ENCODE measurements around the gene SLC25A41. TPM values are rescaled to one million over a fixed set of nuclear protein-coding genes. Genes with fewer than 3 reads are reported as not detected.

Gene SLC25A41
- total and polyA plus RNA-seq, 2 donors (not counting 1 experiment from before 2014, with no cell fraction given), result 0.30 to 0.48 TPM

- no peak for ATAC-seq (ENCODE audit: low read depth)
- no peak for DNase-seq
- peaks cover 15 to 16% of the 10 kb centered on the region in 2 donors for H3K4me1 ChIP-seq (ENCODE audit: control insufficient read depth in 2 of 2, insufficient read depth in 2 of 2, low read length in 2 of 2)
- intact Hi-C loops (cut with micrococcal nuclease), result no loop called here
- no peaks in the 10 kb centered on the region for H4K20me1 ChIP-seq (ENCODE audit: control insufficient read depth, insufficient read depth, low read length, poor library complexity, severe bottlenecking)
- Mint-ChIP-seq H3K9me3 (ENCODE audit: insufficient read depth) (no peaks in the 10 kb centered on the region), H3K27ac (peak overlapping the region; percentile 46), H3K4me1 (peaks cover 26% of the 10 kb centered on the region), H3K27me3 (no peaks in the 10 kb centered on the region), H3K4me3 (peak overlapping the region; percentile 66)
- H3K4me2 ChIP-seq (replicated peaks; ENCODE audit: low read depth, low read length, poor library complexity, severe bottlenecking), result no peak overlapping the region
- no peak overlapping the region for H3K9ac ChIP-seq (ENCODE audit: low read length)
- ChIA-PET CTCF (interaction anchor here (0.8 kb wide), 1 partner anchor 22 kb away, joined by 3 read pairs; no protein-coding TSS in a partner anchor), POLR2A (interaction anchor here (0.7 kb wide), 1 partner anchor 1970 kb away, joined by 3 read pairs; no protein-coding TSS in a partner anchor)
- H3K27me3 ChIP-seq (replicated peaks in 1 of 4; ENCODE audit: control extremely low read depth in 1 of 4, control insufficient read depth in 3 of 4, insufficient read depth in 4 of 4, low read length in 3 of 4), result no peaks in the 10 kb centered on the region
- no peak overlapping the region for H3K4me3 ChIP-seq (ENCODE audit: control extremely low read depth in 1 of 5, extremely low read depth in 1 of 5, insufficient read depth in 1 of 5, low read depth in 2 of 5, low read length in 4 of 5)
- WGBS (ENCODE audit: insufficient coverage), result 100% methylated on average over 3 of the region's 3 CpGs
- H3K36me3 ChIP-seq (replicated peaks in 1 of 2; ENCODE audit: control extremely low read depth in 1 of 2, control insufficient read depth in 1 of 2, extremely low read depth in 1 of 2, insufficient read depth in 2 of 2, low read length in 1 of 2), result peaks cover 1 to 2% of the 10 kb centered on the region in 2 experiments
- H3K27ac ChIP-seq (ENCODE audit: low read length in 2 of 2), result no peak overlapping the region
- no peak overlapping the region for H2AFZ ChIP-seq (ENCODE audit: insufficient read depth, low read depth, low read length, poor library complexity, severe bottlenecking)
- H3K79me2 ChIP-seq (ENCODE audit: control insufficient read depth, insufficient read depth, low read length), result peaks cover 16% of the 10 kb centered on the region
- TF ChIP-seq CTCF (IDR thresholded peaks at IDR 0.05), result no peak
- no peak for TF ChIP-seq EZH2 (IDR thresholded peaks at IDR 0.05; ENCODE audit: borderline replicate concordance, insufficient read depth, low read depth, low read length, poor library complexity, severe bottlenecking)
- no peaks in the 10 kb centered on the region for H3K9me3 ChIP-seq (ENCODE audit: control extremely low read depth in 1 of 3, control insufficient read depth in 2 of 3, insufficient read depth in 1 of 3, low read length in 2 of 3)
Observed at GRCh38 chr19:6394831-6395230, 38.7 kb downstream of the SLC25A41 start.

- ATAC-seq (ENCODE audit: low read depth), result no peak
- intact Hi-C loops (cut with micrococcal nuclease), result loop anchor here (1.0 kb wide), 5 partner anchors 21 to 195 kb away; partner anchors contain the start of gene CLPP
- H3K9me3 Mint-ChIP-seq (ENCODE audit: insufficient read depth), result no peaks in the 10 kb centered on the region
- DNase-seq, result no peak
- Histone ChIP-seq H2AFZ (ENCODE audit: insufficient read depth, low read depth, low read length, poor library complexity, severe bottlenecking) (peak overlapping the region; percentile 84), H4K20me1 (ENCODE audit: control insufficient read depth, insufficient read depth, low read length, poor library complexity, severe bottlenecking) (no peaks in the 10 kb centered on the region), H3K36me3 (replicated peaks in 1 of 2; ENCODE audit: control extremely low read depth in 1 of 2, control insufficient read depth in 1 of 2, extremely low read depth in 1 of 2, insufficient read depth in 2 of 2, low read length in 1 of 2) (peaks cover 3 to 9% of the 10 kb centered on the region in 2 experiments), H3K4me3 (ENCODE audit: control extremely low read depth in 1 of 5, extremely low read depth in 1 of 5, insufficient read depth in 1 of 5, low read depth in 2 of 5, low read length in 4 of 5) (peak overlapping the region; percentile 70 to 91 (median 83)), H3K79me2 (ENCODE audit: control insufficient read depth, insufficient read depth, low read length) (peaks cover 16% of the 10 kb centered on the region), H3K27me3 (replicated peaks in 1 of 4; ENCODE audit: control extremely low read depth in 1 of 4, control insufficient read depth in 3 of 4, insufficient read depth in 4 of 4, low read length in 3 of 4) (no peaks in the 10 kb centered on the region), H3K4me2 (replicated peaks; ENCODE audit: low read depth, low read length, poor library complexity, severe bottlenecking) (peak overlapping the region; percentile 91), H3K9ac (ENCODE audit: low read length) (peak overlapping the region; percentile 92), H3K9me3 (ENCODE audit: control extremely low read depth in 1 of 3, control insufficient read depth in 2 of 3, insufficient read depth in 1 of 3, low read length in 2 of 3) (no peaks in the 10 kb centered on the region), H3K27ac (ENCODE audit: low read length in 2 of 2) (peak overlapping the region; percentile 73 to 95), H3K4me1 (ENCODE audit: control insufficient read depth in 2 of 2, insufficient read depth in 2 of 2, low read length in 2 of 2) (peaks cover 15 to 16% of the 10 kb centered on the region in 2 donors)
- H3K4me3 Mint-ChIP-seq, result peak overlapping the region; percentile 95
- CTCF ChIA-PET, result interaction anchor here (1.0 to 1.4 kb wide), 2 partner anchors 22 to 33 kb away, joined by 3 to 5 read pairs; partner anchors contain the start of genes ALKBH7 and CLPP
- POLR2A ChIA-PET, result interaction anchor here (2.0 to 2.7 kb wide), 2 partner anchors 21 to 32 kb away, joined by 14 to 15 read pairs; partner anchors contain the start of genes ALKBH7 and KHSRP
- H3K27ac Mint-ChIP-seq, result peak overlapping the region; percentile 97
- TF ChIP-seq CTCF (IDR thresholded peaks at IDR 0.05) (no peak), EZH2 (IDR thresholded peaks at IDR 0.05; ENCODE audit: borderline replicate concordance, insufficient read depth, low read depth, low read length, poor library complexity, severe bottlenecking) (no peak)
- H3K4me1 Mint-ChIP-seq, result peaks cover 26% of the 10 kb centered on the region
- WGBS (ENCODE audit: insufficient coverage), result 14% methylated on average over 6 of the region's 14 CpGs
- H3K27me3 Mint-ChIP-seq, result no peaks in the 10 kb centered on the region
Observed at GRCh38 chr19:6393983-6394412, 39.6 kb downstream of the SLC25A41 start.

Measured in B cell (primary cell).